ELF-1 (cell line): Measurements from ENCODE around the gene PRKRIP1.
A peak's percentile ranks its signal among the peaks of the same experiment; 100 is the strongest.
"Not testable (repeated sequence)": the region's sequence is repeated elsewhere in the genome, so short reads cannot be mapped to it uniquely, and the experiment has no call there.

ENCODE experiments used
- DNase-seq: peaks from one replicate; pipeline ENCODE4 v3.0.0-alpha.2; 2016; ENCODE audit warnings: low read depth, low spot score

PRKRIP1 gene

GRCh38 chr7:102429141-102429899, 33.2 kb downstream of the PRKRIP1 start:
- DNase-seq, result no peak

DNA sequence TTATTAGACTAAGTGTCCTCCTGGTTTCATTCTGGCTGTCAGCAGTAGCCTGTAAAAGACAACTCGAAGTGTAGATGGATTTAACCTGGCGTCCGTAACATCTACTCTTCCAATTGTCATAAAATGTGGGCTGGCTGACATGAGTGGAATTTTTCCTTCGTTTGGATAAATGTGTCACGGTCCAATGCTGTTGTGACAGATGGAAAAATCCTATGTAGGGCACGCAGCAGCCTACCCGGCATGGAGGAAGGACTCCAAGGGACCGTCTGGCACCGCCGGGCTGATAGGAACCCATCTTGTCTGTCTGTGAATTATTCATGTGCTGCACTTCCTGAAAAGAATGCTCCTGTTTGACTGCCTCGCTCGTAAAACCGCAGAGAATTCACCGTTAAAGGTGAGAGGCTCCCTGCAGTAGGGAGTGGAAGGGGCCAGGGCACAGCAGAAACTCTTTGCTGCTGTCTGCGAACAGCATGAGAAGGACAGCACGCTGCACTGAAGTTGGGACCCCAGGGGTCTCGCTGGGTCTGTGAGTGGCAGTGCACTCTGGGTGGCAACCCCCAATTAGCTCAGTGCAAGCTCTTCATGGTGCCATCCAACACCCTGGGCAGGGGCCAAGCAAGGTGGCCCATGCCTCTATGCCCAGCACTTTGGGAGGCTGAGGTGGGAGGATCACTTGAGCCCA, 35.6 kb downstream of the PRKRIP1 start:
- peak; percentile 42 for DNase-seq

GRCh38 chr7:102432442-102433218, 36.5 kb downstream of the PRKRIP1 start:
- no peak for DNase-seq

DNA sequence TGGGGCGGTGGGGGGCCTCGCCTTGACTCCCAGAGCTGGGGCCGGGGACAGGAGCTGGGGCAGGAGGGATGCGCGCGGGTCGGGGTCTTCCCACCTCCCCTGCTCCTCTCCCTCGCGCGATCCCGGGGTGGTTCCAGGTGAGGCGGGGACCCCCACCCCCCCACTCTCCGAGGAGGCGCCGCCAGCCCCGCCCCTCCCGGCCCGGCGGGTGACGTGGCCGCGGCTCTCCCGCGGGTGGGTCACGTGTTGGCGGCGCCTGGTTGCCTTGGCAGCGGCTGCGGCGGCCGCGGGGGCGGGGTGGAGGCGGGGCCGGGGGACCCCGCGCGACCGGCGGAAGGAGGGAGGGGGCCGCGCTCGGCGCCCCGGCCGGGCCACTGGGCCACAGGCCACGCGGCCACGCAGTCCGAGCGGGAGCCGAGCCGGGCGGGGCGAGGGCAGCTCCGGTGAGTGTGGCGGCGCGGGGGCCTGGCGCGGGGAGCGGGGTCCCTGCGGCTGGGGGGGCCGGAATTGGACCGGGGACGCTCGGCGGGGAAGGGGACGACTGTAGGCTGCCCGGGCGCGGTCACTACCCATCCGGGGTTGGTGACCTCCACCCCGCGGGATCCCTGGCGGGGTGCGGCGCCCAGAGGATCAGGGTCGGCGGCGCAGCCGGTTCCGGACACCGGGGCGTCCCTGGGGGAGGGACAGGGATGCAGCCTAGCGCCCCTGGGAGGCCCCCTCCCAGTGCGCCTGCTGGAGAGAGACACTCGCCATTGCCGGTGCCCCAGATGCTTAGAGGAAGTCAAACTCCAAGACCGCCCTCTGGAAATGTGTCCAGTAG, 37.3 kb downstream of the PRKRIP1 start, which contains the start of gene ORAI2:
TSS of gene ORAI2 (plus strand) at position 357 of the 820 bp plus-strand sequence. CDS start 5,382 bp downstream, outside the sequence.
- no peak for DNase-seq

DNA sequence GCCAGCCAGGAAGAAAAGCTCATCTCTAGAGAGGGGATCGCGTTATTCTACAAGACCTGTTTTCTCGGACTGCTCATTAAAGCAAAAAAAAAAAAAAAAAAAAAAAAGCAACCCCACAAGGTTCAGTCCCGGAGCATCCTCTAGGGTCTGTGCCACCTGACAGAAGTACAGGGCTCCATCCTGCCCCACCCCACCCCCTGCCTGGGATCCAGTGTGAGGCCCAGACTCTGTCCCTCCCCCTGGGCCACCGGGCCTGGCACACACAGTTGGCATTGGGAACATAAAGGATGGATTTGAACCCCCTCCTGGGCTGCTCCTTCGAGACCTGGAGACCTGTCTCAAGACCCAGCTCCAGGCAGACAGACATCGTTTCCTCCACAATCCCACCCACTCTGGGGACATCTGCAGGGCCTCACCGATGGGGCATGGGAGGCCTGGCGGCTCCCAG, 37.9 kb downstream of the PRKRIP1 start:
- no peak for DNase-seq

DNA sequence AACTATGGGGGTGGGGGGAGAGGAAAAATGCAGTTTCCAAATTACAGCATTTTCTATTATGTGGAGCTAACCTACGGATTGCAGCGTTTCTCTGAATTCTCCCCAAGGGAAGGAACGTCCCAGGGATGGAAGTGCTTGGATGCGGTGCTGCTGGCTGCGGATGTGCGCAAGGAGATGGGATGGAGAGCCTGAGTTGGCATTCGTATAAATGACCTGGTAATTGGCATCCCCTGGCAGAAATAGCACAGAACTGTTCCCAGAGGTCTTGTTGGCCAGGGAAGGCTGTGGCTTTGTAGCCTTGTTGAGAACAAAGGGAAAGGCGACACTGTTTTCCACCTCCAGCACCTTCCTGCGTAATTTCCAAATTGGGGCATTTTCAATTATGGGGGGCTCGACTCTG, 40.0 kb downstream of the PRKRIP1 start:
- DNase-seq, result no peak

DNA sequence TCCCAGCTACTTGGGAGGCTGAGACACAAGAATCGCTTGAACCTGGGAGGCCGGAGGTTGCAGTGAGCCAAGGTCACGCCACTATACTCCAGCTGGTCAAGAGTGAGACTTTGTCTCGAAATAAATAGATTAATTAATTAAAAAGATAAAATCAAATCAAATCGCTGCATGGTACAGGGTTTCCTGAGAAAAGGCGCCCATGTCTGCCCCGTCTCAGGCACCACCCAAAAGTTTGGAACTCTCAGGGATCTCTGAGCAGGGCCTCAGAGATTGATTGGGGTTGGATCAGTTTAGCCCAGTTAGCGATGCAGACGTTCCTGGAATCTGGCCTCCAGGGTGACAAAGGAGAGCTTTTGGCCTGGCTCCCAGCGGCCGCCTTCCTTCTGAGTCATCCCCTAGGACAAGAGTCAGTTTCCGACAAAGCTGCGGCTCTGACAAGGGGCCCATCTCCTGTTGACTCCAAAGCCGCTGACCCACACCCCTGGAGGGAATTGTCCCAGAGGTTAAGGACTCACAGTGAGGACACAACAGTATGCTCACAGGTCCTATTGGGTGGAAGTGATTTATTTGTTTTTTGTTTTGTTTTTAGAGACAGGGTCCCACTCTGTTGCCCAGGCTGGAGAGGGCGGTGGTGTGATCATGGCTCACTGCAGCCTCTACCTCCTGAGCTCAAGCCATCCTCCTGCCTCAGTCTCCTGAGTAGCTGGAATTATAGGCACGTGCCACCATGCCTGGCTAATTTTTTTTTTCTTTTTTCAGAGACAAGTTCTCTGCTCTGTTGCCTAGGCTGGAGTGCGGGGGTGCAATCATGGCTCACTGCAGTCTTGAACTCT, 44.0 kb downstream of the PRKRIP1 start:
- peak; percentile 88 for DNase-seq

GRCh38 chr7:102444961-102445673, 49.0 kb downstream of the PRKRIP1 start:
- no peak for DNase-seq

GRCh38 chr7:102445674-102446071, 49.5 kb downstream of the PRKRIP1 start:
- DNase-seq, result no peak

GRCh38 chr7:102446387-102447156, 50.4 kb downstream of the PRKRIP1 start:
- no peak for DNase-seq

- no peak for DNase-seq
Measured at GRCh38 chr7:102447311-102447710, 51.1 kb downstream of the PRKRIP1 start.

DNA sequence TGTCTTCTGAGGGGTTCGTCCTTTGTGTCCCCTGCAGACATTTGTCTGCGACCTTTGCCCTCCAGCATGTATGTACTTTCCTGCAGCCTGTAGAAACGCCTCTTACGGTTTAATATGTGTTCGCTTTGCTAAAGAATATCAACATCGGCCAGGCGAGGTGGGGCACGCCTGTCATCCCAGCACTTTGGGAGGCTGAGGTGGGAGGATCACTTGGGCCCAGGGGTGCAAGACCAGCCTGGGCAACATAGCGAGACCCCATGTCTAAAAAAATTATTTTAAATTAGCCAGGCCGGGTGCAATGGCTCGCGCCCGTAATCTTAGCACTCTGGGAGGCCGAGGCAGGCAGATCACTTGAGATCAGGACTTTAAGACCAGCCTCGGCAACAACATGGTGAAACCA, 53.0 kb downstream of the PRKRIP1 start:
- DNase-seq, result no peak

DNA sequence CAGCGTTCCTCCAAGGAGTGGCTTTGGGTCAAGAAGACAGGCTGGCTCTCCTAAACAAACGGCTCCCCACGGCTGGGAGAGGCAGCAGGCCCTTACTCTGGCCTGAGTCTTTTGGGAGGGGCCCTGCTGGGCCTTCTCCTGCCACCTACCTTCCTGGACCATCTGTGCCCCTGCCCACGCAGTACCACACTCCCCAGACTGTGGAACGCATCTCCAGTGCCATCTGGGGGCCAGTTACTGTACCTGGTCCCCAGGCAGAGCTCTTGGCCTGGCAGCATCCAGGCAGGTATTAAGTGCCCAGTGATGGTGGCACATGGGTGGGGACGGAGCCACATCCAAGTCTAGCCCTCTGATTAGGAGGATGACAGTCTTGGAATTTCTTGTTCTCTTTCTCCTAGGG, 54.1 kb downstream of the PRKRIP1 start:
- no peak for DNase-seq

- DNase-seq, result no peak
Measured at GRCh38 chr7:102451371-102452054, 55.4 kb downstream of the PRKRIP1 start.

DNA sequence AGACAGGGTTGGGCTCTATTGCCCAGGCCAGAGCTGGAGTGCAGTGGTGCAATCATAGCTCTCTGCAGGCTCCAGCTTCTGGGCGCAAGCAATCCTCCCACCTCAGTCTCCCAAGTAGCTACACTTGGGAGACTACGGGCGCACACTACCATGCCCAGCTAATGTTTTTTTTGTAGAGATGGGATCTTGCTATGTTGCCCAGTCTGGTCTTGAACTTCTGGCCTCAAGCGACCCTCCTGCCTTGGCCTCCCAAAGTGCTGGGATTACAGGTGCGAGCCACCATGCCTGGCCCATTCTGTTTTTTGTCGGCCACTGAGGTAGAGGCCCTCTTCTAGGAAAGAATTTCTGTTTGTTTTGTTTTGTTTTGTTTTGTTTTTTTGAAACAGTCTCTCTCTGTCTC, 56.3 kb downstream of the PRKRIP1 start:
- no peak for DNase-seq

GRCh38 chr7:102453319-102453718, 57.2 kb downstream of the PRKRIP1 start:
- DNase-seq, result no peak

GRCh38 chr7:102454468-102454867, 58.3 kb downstream of the PRKRIP1 start:
- no peak for DNase-seq

DNA sequence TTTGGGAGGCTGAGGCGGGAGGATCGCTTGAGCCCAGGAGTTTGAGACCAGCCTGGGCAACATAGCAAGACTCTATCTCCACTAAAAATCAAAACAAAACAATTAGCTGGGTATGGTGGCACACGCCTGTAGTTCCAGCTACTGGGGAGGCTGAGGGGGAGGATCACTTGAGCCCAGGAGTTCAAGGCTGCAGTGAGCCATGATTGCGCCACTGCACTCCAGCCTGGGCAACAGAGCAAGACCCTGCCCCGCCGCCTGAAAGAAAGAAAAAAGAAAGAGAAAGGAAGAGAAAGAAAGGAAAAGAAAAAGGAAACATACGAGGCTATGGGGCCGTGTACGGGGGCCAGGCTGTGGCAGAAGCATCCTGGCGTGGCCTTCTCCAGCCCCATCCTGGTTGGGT, 58.8 kb downstream of the PRKRIP1 start:
- not testable (repeated sequence) for DNase-seq
